GM12878 (cell line): ENCODE data around the gene CDC37. TPM values are rescaled to one million over a fixed set of nuclear protein-coding genes. Genes with fewer than 3 reads are reported as not detected.

Experiments used
- ASH2L ChIP-seq: fragments of 300-600, 200-600 bp; sonication (generic); IDR thresholded peaks from 2 replicates; pipeline ENCODE4 v1.6.1; 2017; ENCODE audit warnings: low read depth, mild to moderate bottlenecking, borderline replicate concordance
- ATF2 ChIP-seq: IDR thresholded peaks from 2 replicates; pipeline ENCODE4 v1.6.1; 2012; ENCODE audit warnings: low read length, inconsistent platforms
- BACH1 ChIP-seq: fragments of 450-650 bp; IDR thresholded peaks from 2 replicates; pipeline ENCODE4 v1.6.1; 2017; ENCODE audit warnings: mild to moderate bottlenecking, borderline replicate concordance
- BHLHE40 ChIP-seq, 2 experiments: fragments of 450-650 bp in 1 of 2; IDR thresholded peaks; 2 replicates each; pipeline ENCODE4 v1.6.1; 2011 to 2017; ENCODE audit warnings: low read depth in 2 of 2, borderline replicate concordance in 1 of 2, improper control_type of control experiment in 1 of 2, low read length in 1 of 2, mild to moderate bottlenecking in 1 of 2
- BMI1 ChIP-seq: fragments of 450-650 bp; IDR thresholded peaks from 2 replicates; pipeline ENCODE4 v1.6.1; 2016; ENCODE audit warnings: mild to moderate bottlenecking, moderate library complexity, borderline replicate concordance
- CREB1 ChIP-seq: IDR thresholded peaks from 2 replicates; pipeline ENCODE4 v1.6.1; 2012; ENCODE audit warnings: low read depth, mild to moderate bottlenecking, inconsistent platforms
- E4F1 ChIP-seq: fragments of 450-650 bp; IDR thresholded peaks from 2 replicates; pipeline ENCODE4 v1.6.1; 2018; ENCODE audit warnings: borderline replicate concordance, mild to moderate bottlenecking; ENCODE audit not compliant: partially characterized antibody
- EED ChIP-seq: sonication (generic); IDR thresholded peaks from 2 replicates; pipeline ENCODE4 v1.6.1; 2016; ENCODE audit warnings: antibody characterized with exemption, low read depth
- ESRRA ChIP-seq: IDR thresholded peaks from 2 replicates; pipeline ENCODE4 v1.6.1; 2012; ENCODE audit warnings: mild to moderate bottlenecking, low read length, improper control_type of control experiment
- FOXM1 ChIP-seq: IDR thresholded peaks from 2 replicates; pipeline ENCODE4 v1.6.1; 2012; ENCODE audit warnings: low read depth, mild to moderate bottlenecking, inconsistent platforms, low read length, moderate library complexity
- HSF1 ChIP-seq: fragments of 150-350 bp; IDR thresholded peaks from 2 replicates; pipeline ENCODE4 v1.6.1; 2014; ENCODE audit warnings: mild to moderate bottlenecking, low read depth, low read length
- JUNB ChIP-seq: IDR thresholded peaks from 2 replicates; pipeline ENCODE4 v1.6.1; 2016; ENCODE audit warnings: antibody characterized with exemption, mild to moderate bottlenecking
- JUND ChIP-seq: IDR thresholded peaks from 2 replicates; pipeline ENCODE4 v1.6.1; 2012; ENCODE audit warnings: low read depth, mild to moderate bottlenecking, low read length, improper control_type of control experiment, moderate library complexity
- MEF2A ChIP-seq: IDR thresholded peaks from 2 replicates; pipeline ENCODE4 v1.6.1; 2011; ENCODE audit warnings: low read depth, mild to moderate bottlenecking, low read length, moderate library complexity; ENCODE audit not compliant: insufficient read depth
- MLLT1 ChIP-seq: fragments of 450-650 bp; IDR thresholded peaks from 2 replicates; pipeline ENCODE4 v1.6.1; 2016; ENCODE audit warnings: mild to moderate bottlenecking
- MTA2 ChIP-seq: fragments of 450-650 bp; IDR thresholded peaks from 2 replicates; pipeline ENCODE4 v1.6.1; 2016; ENCODE audit warnings: low read depth, mild to moderate bottlenecking, moderate library complexity
- MYC ChIP-seq: IDR thresholded peaks from 2 replicates; pipeline ENCODE4 v1.6.1; 2011; ENCODE audit warnings: mild to moderate bottlenecking, low read length, moderate library complexity, inconsistent platforms; ENCODE audit not compliant: insufficient read depth, insufficient replicate concordance, insufficient read length, severe bottlenecking
- NFYB ChIP-seq: IDR thresholded peaks from 2 replicates; pipeline ENCODE4 v1.6.1; 2011; ENCODE audit warnings: low read depth, mild to moderate bottlenecking, low read length, improper control_type of control experiment, moderate library complexity; ENCODE audit not compliant: insufficient read depth
- PML ChIP-seq: IDR thresholded peaks from 2 replicates; pipeline ENCODE4 v1.6.1; 2012; ENCODE audit warnings: low read length, inconsistent platforms
- RB1 ChIP-seq: fragments of 450-650 bp; formaldehyde crosslinking; IDR thresholded peaks from 2 replicates; pipeline ENCODE4 v1.6.1; 2017; ENCODE audit warnings: mild to moderate bottlenecking, borderline replicate concordance
- SIN3A ChIP-seq: IDR thresholded peaks from 2 replicates; pipeline ENCODE4 v1.6.1; 2012; ENCODE audit warnings: low read depth, low read length, improper control_type of control experiment
- TAF1 ChIP-seq: IDR thresholded peaks from 2 replicates; pipeline ENCODE4 v1.6.1; 2011; ENCODE audit warnings: mild to moderate bottlenecking, low read depth, low read length, borderline replicate concordance
- TCF7 ChIP-seq: IDR thresholded peaks from 2 replicates; pipeline ENCODE4 v1.6.1; 2014; ENCODE audit warnings: antibody characterized with exemption, borderline replicate concordance
- ZNF384 ChIP-seq: IDR thresholded peaks from 2 replicates; pipeline ENCODE4 v1.6.1; 2012; ENCODE audit warnings: low read depth, mild to moderate bottlenecking, low read length, improper control_type of control experiment, borderline replicate concordance
- polyA plus RNA-seq, 11 experiments: library from polyadenylated mRNA; depleted of rRNA in 4 of 11; unstranded in 6 of 11; stranded (reverse) in 5 of 11; fragments of >200 nt; fragmentation: Nextera tagmentation in 4 of 11; fragmentation: Illumina TruSeq in 1 of 11; extraction: Ambion mirVana in 4 of 11; extraction: Trizol in 1 of 11; gene quantifications; 1 replicate in 1 of 11; 2 replicates in 10 of 11; pipeline versions ENCODE4 v1.2.1 to v1.2.3, GENCODE V29; 2011 to 2016; ENCODE audit warnings: inconsistent platforms in 2 of 11, missing spikeins in 2 of 11, low read depth in 1 of 11
- total RNA-seq, 4 experiments: library from RNA; depleted of rRNA in 3 of 4; stranded (reverse); fragments of >200 nt in 3 of 4; fragmentation: Illumina TruSeq in 1 of 4; extraction: Trizol in 1 of 4; gene quantifications; 2 replicates each; pipeline versions ENCODE4 v1.2.1 to v1.2.3, GENCODE V29; 2013 to 2021

Gene CDC37
- total and polyA plus RNA-seq, 10 of the 15 experiments (the other 5 are each of a cell fraction or from before 2014, with no cell fraction given), result 4.7 to 265 (median 176) TPM

GRCh38 chr19:10412257-10412977 is 9.1 kb upstream of the CDC37 start (continued):
- peak; percentile 27 for TF ChIP-seq ZNF384
- peak; percentile 85 for TF ChIP-seq TCF7
- TF ChIP-seq PML, result 0 out of 2 replicates have a peak, but pooled peaks have one; percentile 73
- TF ChIP-seq E4F1, result no peak
- peak; percentile 57; the same call in 1 of the 2 replicates for TF ChIP-seq CREB1
- no peak for TF ChIP-seq BACH1
- TF ChIP-seq NFYB, result no peak
- no peak for TF ChIP-seq RB1
- no peak for TF ChIP-seq ESRRA
- TF ChIP-seq TAF1, result peak; percentile 40; the same call in 1 of the 2 replicates
- TF ChIP-seq ATF2, result peak; percentile 86
- TF ChIP-seq HSF1, result no peak
- peak; percentile 80 for TF ChIP-seq JUNB
- TF ChIP-seq BHLHE40 (IDR thresholded peaks at IDR 0.05; ENCODE audit: borderline replicate concordance in 1 of 2, low read depth in 2 of 2, low read length in 1 of 2), result peak in 1 of 2 experiments; percentile 46; a peak in 1 of 4 replicates
- peak; percentile 79 for TF ChIP-seq FOXM1
- no peak; the same call in 1 of the 2 replicates for TF ChIP-seq SIN3A
- TF ChIP-seq ASH2L, result no peak
- peak; percentile 99 for TF ChIP-seq MEF2A
- TF ChIP-seq EED, result peak; percentile 70; the same call in 1 of the 2 replicates
- no peak for TF ChIP-seq BMI1
- peak; percentile 69; the same call in 1 of the 2 replicates for TF ChIP-seq MLLT1
- TF ChIP-seq JUND, result no peak
- peak; percentile 80 for TF ChIP-seq MTA2
- TF ChIP-seq MYC, result no peak
